NB4 (cell line): ENCODE measurements around the gene PLA2G4E.

Experiments used
- DNase-seq: peaks from one replicate; pipeline ENCODE4 v3.0.0; 2010; ENCODE audit warnings: low read depth
- H3K4me3 ChIP-seq: one replicate; pipeline ENCODE4 v1.5.1; 2011; ENCODE audit warnings: mild to moderate bottlenecking, low read depth, low read length, moderate library complexity
- MYC ChIP-seq: IDR thresholded peaks from 2 replicates; pipeline ENCODE4 v1.6.1; 2011; ENCODE audit warnings: low read depth, low read length
- POLR2A ChIP-seq: IDR thresholded peaks from 2 replicates; pipeline ENCODE4 v1.6.1; 2011; ENCODE audit warnings: mild to moderate bottlenecking; ENCODE audit not compliant: insufficient read length; ENCODE audit errors: extremely low read depth
- TF ChIP-seq, protein P1 (sequence below): IDR thresholded peaks from one replicate; pipeline ENCODE4 v1.5.1; 2012; ENCODE audit warnings: low read depth, low read length
- TF ChIP-seq, protein P2 (sequence below): IDR thresholded peaks from 2 replicates; pipeline ENCODE4 v1.6.1; 2011; ENCODE audit warnings: low read depth, low read length

The PLA2G4E gene

DNA sequence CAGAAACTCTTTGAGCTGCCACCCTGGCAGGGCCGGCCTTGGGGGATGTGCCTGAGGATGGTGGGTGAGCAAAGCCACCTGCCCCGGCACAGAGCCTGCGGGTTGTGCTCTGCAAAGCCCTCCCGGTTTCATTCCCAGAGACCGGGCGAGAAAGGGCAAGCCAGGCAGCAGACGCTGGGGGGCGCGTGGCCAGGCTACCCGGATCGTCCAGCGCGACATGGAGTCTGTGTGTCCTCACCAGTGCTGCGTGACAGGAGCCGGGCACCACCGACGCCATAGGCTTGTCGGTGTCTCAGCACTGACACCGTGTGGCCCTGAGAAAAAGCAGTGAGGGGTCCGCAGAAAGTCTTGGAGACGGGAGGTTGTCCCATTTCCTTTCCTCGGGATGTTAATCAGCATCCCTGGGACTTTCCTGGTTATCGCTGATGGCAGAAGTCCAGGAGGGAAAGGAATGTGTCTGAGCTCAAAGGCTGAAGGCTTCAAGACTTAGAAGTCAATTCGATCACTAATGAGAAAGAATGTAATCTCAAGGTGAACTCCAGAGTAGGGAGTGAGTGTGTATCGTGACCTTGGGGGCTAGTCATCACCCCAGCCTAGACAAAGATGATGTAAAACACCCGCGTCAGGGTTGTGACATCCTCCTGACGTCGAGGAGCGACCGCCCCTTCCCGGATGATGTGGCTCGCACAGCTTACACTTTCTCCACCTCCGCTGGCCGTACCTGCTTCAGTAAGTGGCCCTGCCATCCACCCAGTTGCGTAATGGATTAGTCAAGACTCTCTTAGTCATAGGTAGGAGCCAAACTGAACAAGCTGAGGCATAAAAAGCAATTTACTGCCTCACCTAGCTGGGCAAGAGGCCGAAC lies 36.3 kb upstream of the PLA2G4E start:
- TF ChIP-seq POLR2A (peak; percentile 40), MYC (peak; percentile 40)
- TF ChIP-seq, protein P1, sequence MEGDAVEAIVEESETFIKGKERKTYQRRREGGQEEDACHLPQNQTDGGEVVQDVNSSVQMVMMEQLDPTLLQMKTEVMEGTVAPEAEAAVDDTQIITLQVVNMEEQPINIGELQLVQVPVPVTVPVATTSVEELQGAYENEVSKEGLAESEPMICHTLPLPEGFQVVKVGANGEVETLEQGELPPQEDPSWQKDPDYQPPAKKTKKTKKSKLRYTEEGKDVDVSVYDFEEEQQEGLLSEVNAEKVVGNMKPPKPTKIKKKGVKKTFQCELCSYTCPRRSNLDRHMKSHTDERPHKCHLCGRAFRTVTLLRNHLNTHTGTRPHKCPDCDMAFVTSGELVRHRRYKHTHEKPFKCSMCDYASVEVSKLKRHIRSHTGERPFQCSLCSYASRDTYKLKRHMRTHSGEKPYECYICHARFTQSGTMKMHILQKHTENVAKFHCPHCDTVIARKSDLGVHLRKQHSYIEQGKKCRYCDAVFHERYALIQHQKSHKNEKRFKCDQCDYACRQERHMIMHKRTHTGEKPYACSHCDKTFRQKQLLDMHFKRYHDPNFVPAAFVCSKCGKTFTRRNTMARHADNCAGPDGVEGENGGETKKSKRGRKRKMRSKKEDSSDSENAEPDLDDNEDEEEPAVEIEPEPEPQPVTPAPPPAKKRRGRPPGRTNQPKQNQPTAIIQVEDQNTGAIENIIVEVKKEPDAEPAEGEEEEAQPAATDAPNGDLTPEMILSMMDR: peak; percentile 39
- TF ChIP-seq, protein P2, sequence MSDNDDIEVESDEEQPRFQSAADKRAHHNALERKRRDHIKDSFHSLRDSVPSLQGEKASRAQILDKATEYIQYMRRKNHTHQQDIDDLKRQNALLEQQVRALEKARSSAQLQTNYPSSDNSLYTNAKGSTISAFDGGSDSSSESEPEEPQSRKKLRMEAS: peak; percentile 60; the same call in 1 of the 2 replicates
- peak overlapping the region; percentile 57 for H3K4me3 ChIP-seq
- peak; percentile 86 for DNase-seq

DNA sequence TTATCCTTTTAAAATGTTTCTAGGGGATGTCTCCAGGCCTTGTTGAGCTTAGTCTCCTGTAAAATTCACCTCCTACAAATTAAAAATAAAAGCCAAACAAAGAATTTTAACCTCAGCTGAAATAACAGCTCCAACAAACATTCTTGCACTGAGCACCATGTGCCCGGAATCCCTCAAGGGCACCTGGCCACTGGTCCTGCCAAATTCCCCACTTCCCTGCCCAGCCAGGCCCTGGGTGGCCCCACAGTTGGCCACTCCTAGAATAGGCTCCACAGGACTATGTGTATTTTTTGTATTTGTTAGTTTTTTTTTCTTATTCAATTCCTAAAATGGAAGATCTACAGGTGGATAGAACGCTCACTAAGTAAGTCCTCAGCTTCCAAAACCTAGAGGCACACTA lies 33.1 kb upstream of the PLA2G4E start:
- TF ChIP-seq, protein P1: no peak
- TF ChIP-seq, protein P2: no peak
- TF ChIP-seq POLR2A: no peak
- TF ChIP-seq MYC: no peak
- DNase-seq: no peak
- H3K4me3 ChIP-seq: no peak overlapping the region

DNA sequence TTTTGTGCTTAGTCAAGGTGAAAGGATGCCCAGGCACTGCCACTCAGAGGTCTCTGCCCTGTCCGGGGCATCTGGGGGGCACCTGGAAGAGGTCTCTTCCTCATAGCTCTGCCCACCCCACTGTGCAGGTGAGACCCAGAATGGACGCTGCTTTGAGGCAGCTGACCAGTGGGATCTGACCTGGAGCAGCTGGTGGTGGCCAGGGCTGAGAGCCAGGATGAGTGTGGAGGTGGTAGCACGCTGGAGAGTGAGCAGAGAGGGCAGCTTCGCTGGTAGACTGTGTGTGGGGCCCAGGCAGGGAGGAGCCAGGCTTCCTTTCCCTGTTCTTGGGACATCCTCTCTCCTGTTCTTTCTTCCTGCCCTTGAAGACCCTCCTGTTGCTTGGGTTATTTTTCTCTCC lies 32.2 kb upstream of the PLA2G4E start:
- no peak for TF ChIP-seq MYC
- TF ChIP-seq, protein P2: no peak
- TF ChIP-seq, protein P1: no peak
- no peak for TF ChIP-seq POLR2A
- no peak overlapping the region for H3K4me3 ChIP-seq
- no peak for DNase-seq

DNA sequence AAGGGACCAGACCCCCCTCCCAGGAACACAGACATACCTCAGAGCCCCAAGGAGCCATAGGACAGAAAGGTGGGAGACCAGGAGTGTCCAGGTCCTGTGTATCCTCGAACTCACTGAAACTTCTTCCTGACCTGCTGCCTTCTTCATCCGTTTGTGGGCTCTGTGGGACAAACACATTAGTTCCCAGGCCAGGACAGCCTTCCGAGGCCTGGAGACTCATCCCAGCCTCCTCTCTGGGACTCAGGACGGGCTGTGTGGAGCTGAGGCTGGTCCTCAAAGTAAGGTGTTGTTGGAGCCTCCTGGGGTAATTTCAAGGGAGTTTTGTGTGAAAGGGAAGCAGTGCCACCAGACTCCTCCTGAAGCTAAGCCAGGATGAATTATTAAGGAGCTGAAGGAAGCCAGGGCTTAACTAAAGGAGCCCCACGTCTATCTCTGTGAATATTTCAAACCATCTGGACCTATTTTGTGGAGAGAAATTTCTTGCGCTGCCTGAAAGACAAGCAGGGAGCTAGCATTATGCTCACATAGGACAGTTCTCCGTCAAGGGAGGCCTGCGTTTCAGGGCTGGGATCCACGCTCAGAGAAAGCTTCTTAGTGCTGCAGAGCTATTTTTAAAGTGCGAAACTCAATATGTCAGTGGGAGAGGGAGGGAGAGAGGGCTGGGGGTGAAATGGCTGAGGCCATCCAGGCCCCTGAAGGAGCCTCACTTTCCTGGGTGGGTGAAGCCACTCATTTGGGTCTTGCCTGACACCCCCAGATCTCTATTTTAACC lies 29.8 kb upstream of the PLA2G4E start:
- no peak overlapping the region for H3K4me3 ChIP-seq
- TF ChIP-seq MYC: no peak
- no peak for TF ChIP-seq POLR2A
- TF ChIP-seq, protein P2: no peak
- TF ChIP-seq, protein P1: no peak
- DNase-seq: no peak

DNA sequence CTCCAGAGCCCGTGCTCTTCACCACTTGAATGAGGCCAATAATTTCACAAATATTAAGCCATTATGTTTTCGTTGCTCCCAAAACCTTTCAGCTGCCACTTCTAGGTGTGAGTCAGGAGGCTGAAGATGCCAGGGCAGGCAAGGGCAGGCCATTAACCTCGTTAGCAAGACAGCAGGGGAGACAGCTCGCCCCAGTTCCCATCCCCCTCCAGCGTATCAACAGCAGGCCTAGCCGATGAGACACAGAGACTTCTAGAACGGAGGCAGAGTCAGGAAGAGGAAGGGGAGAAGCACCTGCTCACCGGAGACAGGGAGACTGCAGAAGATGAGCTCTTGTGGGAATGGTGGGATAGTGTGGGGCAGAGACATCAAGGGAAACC lies 28.0 kb upstream of the PLA2G4E start:
- TF ChIP-seq, protein P2: no peak
- TF ChIP-seq POLR2A (no peak), MYC (no peak)
- TF ChIP-seq, protein P1: no peak
- H3K4me3 ChIP-seq: no peak overlapping the region
- DNase-seq: no peak
